OCI-LY7 (cell line): ENCODE measurements around the gene MYL3. TPM values are rescaled to one million over a fixed set of nuclear protein-coding genes. Genes with fewer than 3 reads are reported as not detected.

Experiments used
- BruUV-seq: library from RNA; stranded (reverse); fragments of 400-500 nt; replicated peaks from 2 replicates; lab custom pipeline; 2021; lab: Mats Ljungman, UMichigan
- CTCF ChIA-PET: fragments of 300-600 bp; sonication (Branson Sonifier 250); formaldehyde crosslinking; loops from one replicate; lab custom pipeline; 2022; ENCODE audit warnings: antibody characterized with exemption; ENCODE audit not compliant: unreplicated experiment; lab: Charles Lee
- POLR2A ChIA-PET: fragments of 300-600 bp; sonication (Branson Sonifier 250); formaldehyde crosslinking; loops from one replicate; lab custom pipeline; 2022; ENCODE audit warnings: antibody characterized with exemption; lab: Charles Lee
- DNase-seq: peaks from one replicate; pipeline ENCODE4 v3.0.0-alpha.2; 2015; ENCODE audit warnings: low spot score
- H2AFZ ChIP-seq: fragments of 200-600 bp; sonication (generic), shearing (Covaris generic); 2 replicates; pipeline ENCODE4 v1.6.1; 2014; ENCODE audit warnings: mild to moderate bottlenecking, antibody characterized with exemption, low read length, moderate library complexity
- H3K27ac ChIP-seq: fragments of 200-600 bp; sonication (generic); 2 replicates; pipeline ENCODE4 v1.5.1; 2014; ENCODE audit warnings: mixed run types, low read depth, mild to moderate bottlenecking, moderate library complexity, low read length, inconsistent platforms; ENCODE audit not compliant: poor library complexity, severe bottlenecking
- H3K36me3 ChIP-seq: fragments of 200-600 bp; sonication (generic); 2 replicates; pipeline ENCODE4 v1.6.1; 2014; ENCODE audit warnings: mild to moderate bottlenecking, antibody characterized with exemption, low read length, moderate library complexity, mixed read lengths; ENCODE audit not compliant: insufficient read depth
- H3K4me1 ChIP-seq: fragments of 200-600 bp; sonication (generic); 2 replicates; pipeline ENCODE4 v1.5.1; 2014; ENCODE audit warnings: mild to moderate bottlenecking, low read length; ENCODE audit not compliant: insufficient read depth, poor library complexity, severe bottlenecking
- H3K4me2 ChIP-seq: fragments of 200-600 bp; sonication (generic); 2 replicates; pipeline ENCODE4 v1.6.1; 2014; ENCODE audit warnings: mild to moderate bottlenecking, low read length
- H3K4me3 ChIP-seq: fragments of 200-600 bp; sonication (generic); 2 replicates; pipeline ENCODE4 v1.5.1; 2014; ENCODE audit warnings: mild to moderate bottlenecking, low read depth, low read length; ENCODE audit not compliant: poor library complexity, severe bottlenecking
- H3K79me2 ChIP-seq: fragments of 200-600 bp; sonication (generic); 2 replicates; pipeline ENCODE4 v1.6.1; 2016; ENCODE audit warnings: low read depth, mild to moderate bottlenecking, low read length, moderate library complexity, mixed read lengths; ENCODE audit not compliant: insufficient read depth
- H3K9me2 ChIP-seq: fragments of 200-600 bp; sonication (generic); 2 replicates; pipeline ENCODE4 v1.6.1; 2016; ENCODE audit warnings: mild to moderate bottlenecking, low read length, mixed read lengths; ENCODE audit not compliant: insufficient read depth
- H3K9me3 ChIP-seq: fragments of 200-600 bp; sonication (generic); 2 replicates; pipeline ENCODE4 v1.6.1; 2014; ENCODE audit warnings: mild to moderate bottlenecking, mixed run types, low read length, mixed read lengths
- H4K20me1 ChIP-seq: fragments of 200-600 bp; sonication (generic); 2 replicates; pipeline ENCODE4 v1.6.1; 2014; ENCODE audit warnings: mild to moderate bottlenecking, antibody characterized with exemption, low read length, moderate library complexity, mixed read lengths; ENCODE audit not compliant: insufficient read depth
- EZH2phosphoT487 ChIP-seq: fragments of 200-600 bp; sonication (generic); IDR thresholded peaks from 2 replicates; pipeline ENCODE4 v1.6.1; 2018; ENCODE audit warnings: low read depth, borderline replicate concordance, mild to moderate bottlenecking, mixed run types, antibody characterized with exemption, low read length, moderate library complexity, mixed read lengths
- intact Hi-C: fragments of 100-400 bp; cut with micrococcal nuclease; formaldehyde crosslinking; loops from one replicate; pipeline ENCODE4 v1.10.0; 2022; ENCODE audit not compliant: unreplicated experiment
- total RNA-seq, 2 experiments: library from RNA; depleted of rRNA in 1 of 2; stranded (reverse); fragments of >200 nt in 1 of 2; shearing (Covaris generic) in 1 of 2; gene quantifications; 2 replicates each; pipeline ENCODE4 v1.2.3, GENCODE V29; 2014 to 2022
- TF ChIP-seq, protein P1 (sequence below): fragments of 200-600 bp; sonication (generic); conservative IDR thresholded peaks from 2 replicates; pipeline ENCODE4 v1.5.1; 2014; ENCODE audit warnings: mild to moderate bottlenecking, antibody characterized with exemption, low read length, moderate library complexity, mixed read lengths

The MYL3 gene
- total RNA-seq, 2 experiments from 2014 or later, result not detected

- H3K79me2 ChIP-seq, result no peaks in the 10 kb centered on the region
- BruUV-seq, result no TSS peak
- no peak overlapping the region for H3K4me2 ChIP-seq
- H3K9me3 ChIP-seq, result no peaks in the 10 kb centered on the region
- H3K36me3 ChIP-seq, result no peaks in the 10 kb centered on the region
- DNase-seq, result no peak
- H3K27ac ChIP-seq, result no peak overlapping the region
- H4K20me1 ChIP-seq, result no peaks in the 10 kb centered on the region
- ChIA-PET CTCF (no interaction called here), POLR2A (no interaction called here)
- no peak overlapping the region for H2AFZ ChIP-seq
- H3K4me3 ChIP-seq, result no peak overlapping the region
- no peak for TF ChIP-seq EZH2phosphoT487
- TF ChIP-seq, protein P1, sequence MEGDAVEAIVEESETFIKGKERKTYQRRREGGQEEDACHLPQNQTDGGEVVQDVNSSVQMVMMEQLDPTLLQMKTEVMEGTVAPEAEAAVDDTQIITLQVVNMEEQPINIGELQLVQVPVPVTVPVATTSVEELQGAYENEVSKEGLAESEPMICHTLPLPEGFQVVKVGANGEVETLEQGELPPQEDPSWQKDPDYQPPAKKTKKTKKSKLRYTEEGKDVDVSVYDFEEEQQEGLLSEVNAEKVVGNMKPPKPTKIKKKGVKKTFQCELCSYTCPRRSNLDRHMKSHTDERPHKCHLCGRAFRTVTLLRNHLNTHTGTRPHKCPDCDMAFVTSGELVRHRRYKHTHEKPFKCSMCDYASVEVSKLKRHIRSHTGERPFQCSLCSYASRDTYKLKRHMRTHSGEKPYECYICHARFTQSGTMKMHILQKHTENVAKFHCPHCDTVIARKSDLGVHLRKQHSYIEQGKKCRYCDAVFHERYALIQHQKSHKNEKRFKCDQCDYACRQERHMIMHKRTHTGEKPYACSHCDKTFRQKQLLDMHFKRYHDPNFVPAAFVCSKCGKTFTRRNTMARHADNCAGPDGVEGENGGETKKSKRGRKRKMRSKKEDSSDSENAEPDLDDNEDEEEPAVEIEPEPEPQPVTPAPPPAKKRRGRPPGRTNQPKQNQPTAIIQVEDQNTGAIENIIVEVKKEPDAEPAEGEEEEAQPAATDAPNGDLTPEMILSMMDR, result no peak
- H3K4me1 ChIP-seq, result no peaks in the 10 kb centered on the region
- intact Hi-C loops, result no loop called here
- H3K9me2 ChIP-seq, result no peaks in the 10 kb centered on the region
These were observed 38.4 kb upstream of the MYL3 start for GRCh38 chr3:46901591-46902187.

GRCh38 chr3:46901061-46901460 lies 37.8 kb upstream of the MYL3 start:
- H3K27ac ChIP-seq, result no peak overlapping the region
- BruUV-seq, result no TSS peak
- H3K9me2 ChIP-seq, result no peaks in the 10 kb centered on the region
- H3K4me3 ChIP-seq, result no peak overlapping the region
- no peak for DNase-seq
- H4K20me1 ChIP-seq, result no peaks in the 10 kb centered on the region
- ChIA-PET CTCF (no interaction called here), POLR2A (interaction anchor here (0.6 kb wide), 1 partner anchor 1982 kb away, joined by 5 read pairs; no protein-coding TSS in a partner anchor)
- H2AFZ ChIP-seq, result no peak overlapping the region
- no peaks in the 10 kb centered on the region for H3K79me2 ChIP-seq
- H3K9me3 ChIP-seq, result no peaks in the 10 kb centered on the region
- no peaks in the 10 kb centered on the region for H3K4me1 ChIP-seq
- no peak for TF ChIP-seq EZH2phosphoT487
- TF ChIP-seq, protein P1, result no peak
- intact Hi-C loops, result no loop called here
- H3K4me2 ChIP-seq, result no peak overlapping the region
- H3K36me3 ChIP-seq, result no peaks in the 10 kb centered on the region

DNA sequence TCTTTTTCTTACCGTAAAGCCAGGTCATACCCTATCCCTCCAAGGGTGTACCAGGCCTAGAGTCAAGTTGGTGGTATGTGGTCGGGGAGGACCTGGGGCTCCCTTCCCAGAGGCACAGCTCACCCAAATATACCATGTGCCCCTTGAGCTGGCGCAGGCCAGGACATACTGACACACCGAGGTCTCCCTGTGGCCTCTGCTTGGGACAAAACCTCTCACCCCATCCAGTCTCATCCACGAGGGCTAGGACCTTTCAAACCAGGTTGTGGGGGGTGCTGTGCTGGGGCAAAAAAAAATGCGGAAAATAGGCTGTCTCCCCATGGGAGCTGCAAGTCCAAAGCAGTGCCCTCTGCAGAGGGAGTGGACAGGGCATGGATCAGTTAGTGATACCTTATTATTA lies 37.1 kb upstream of the MYL3 start:
- Histone ChIP-seq H3K27ac (no peak overlapping the region), H3K36me3 (no peaks in the 10 kb centered on the region), H3K79me2 (no peaks in the 10 kb centered on the region), H4K20me1 (no peaks in the 10 kb centered on the region), H3K4me1 (no peaks in the 10 kb centered on the region), H2AFZ (no peak overlapping the region), H3K4me2 (no peak overlapping the region), H3K4me3 (no peak overlapping the region), H3K9me2 (no peaks in the 10 kb centered on the region), H3K9me3 (no peaks in the 10 kb centered on the region)
- TF ChIP-seq, protein P1, result no peak
- TF ChIP-seq EZH2phosphoT487, result no peak
- intact Hi-C loops, result no loop called here
- no peak for DNase-seq
- ChIA-PET POLR2A (interaction anchor here (0.6 kb wide), 1 partner anchor 1983 kb away, joined by 5 read pairs; no protein-coding TSS in a partner anchor), CTCF (interaction anchor here (0.7 kb wide), 1 partner anchor 184 kb away, joined by 4 read pairs; no protein-coding TSS in a partner anchor)
- no TSS peak for BruUV-seq
